HEK293 (cell line): ENCODE results near the gene MAPRE2.

ENCODE experiments used
- CTCF ChIA-PET: fragments of 350-600 bp; formaldehyde crosslinking; extraction: SDS; loops from one replicate; lab custom pipeline; 2021; ENCODE audit warnings: antibody characterized with exemption; lab: Yijun Ruan, JAX
- POLR2A ChIA-PET: fragments of 300-600 bp; formaldehyde crosslinking; extraction: SDS; loops from one replicate; lab custom pipeline; 2020; ENCODE audit warnings: antibody characterized with exemption, inconsistent platforms; lab: Yijun Ruan, JAX
- H3K27ac ChIP-seq: fragments of 200-500 bp; sonication (Bioruptor generic); 2 replicates; pipeline ENCODE4 v1.5.1; 2014; ENCODE audit warnings: low read depth, low read length, control low read depth, inconsistent platforms; ENCODE audit errors: extremely low read depth
- H3K36me3 ChIP-seq, 2 experiments: fragments of 200-500 bp in 1 of 2; sonication (Bioruptor generic) in 1 of 2; 1 replicate in 1 of 2; 2 replicates in 1 of 2; pipeline ENCODE4 v1.5.1; 2014 to 2017; ENCODE audit warnings: inconsistent platforms in 2 of 2, low read length in 2 of 2; ENCODE audit not compliant: control insufficient read depth in 2 of 2, insufficient read depth in 1 of 2
- H3K4me1 ChIP-seq: fragments of 200-500 bp; sonication (Bioruptor generic); 2 replicates; pipeline ENCODE4 v1.5.1; 2014; ENCODE audit warnings: mild to moderate bottlenecking, low read length, inconsistent platforms; ENCODE audit not compliant: control insufficient read depth, insufficient read depth
- H3K4me3 ChIP-seq: 2 replicates; pipeline ENCODE4 v1.5.1; 2011; ENCODE audit warnings: low read depth, mild to moderate bottlenecking, control low read depth, low read length, moderate library complexity
- H3K9me3 ChIP-seq: fragments of 200-500 bp; sonication (Bioruptor generic); 2 replicates; pipeline ENCODE4 v1.5.1; 2014; ENCODE audit warnings: low read depth, low read length, inconsistent platforms; ENCODE audit not compliant: control insufficient read depth, insufficient read depth
- GLIS2 ChIP-seq: fragments of 450-650 bp; formaldehyde crosslinking; IDR thresholded peaks from 2 replicates; pipeline ENCODE4 v1.5.1; 2016; ENCODE audit warnings: missing biosample characterization, missing genetic modification characterization
- SALL2 ChIP-seq: fragments of 450-650 bp; formaldehyde crosslinking; IDR thresholded peaks from 2 replicates; pipeline ENCODE4 v1.5.0; 2017; ENCODE audit warnings: missing biosample characterization, mild to moderate bottlenecking, missing genetic modification characterization, borderline replicate concordance
- TRIM28 ChIP-seq: IDR thresholded peaks from 2 replicates; pipeline ENCODE4 v1.6.1; 2011; ENCODE audit warnings: low read length, control low read depth, borderline replicate concordance
- YY1 ChIP-seq: fragments of 450-650 bp; formaldehyde crosslinking; IDR thresholded peaks from 2 replicates; pipeline ENCODE4 v1.5.1; 2018; ENCODE audit warnings: missing biosample characterization, missing genetic modification characterization
- ZIC2 ChIP-seq: fragments of 450-650 bp; formaldehyde crosslinking; IDR thresholded peaks from 2 replicates; pipeline ENCODE4 v1.5.1; 2016; ENCODE audit warnings: missing biosample characterization, missing genetic modification characterization
- ZNF114 ChIP-seq: fragments of 450-650 bp; formaldehyde crosslinking; IDR thresholded peaks from 2 replicates; pipeline ENCODE4 v1.5.0; 2017; ENCODE audit warnings: missing biosample characterization, missing genetic modification characterization
- ZNF121 ChIP-seq: fragments of 450-650 bp; formaldehyde crosslinking; IDR thresholded peaks from 2 replicates; pipeline ENCODE4 v1.5.1; 2016; ENCODE audit warnings: missing biosample characterization, missing genetic modification characterization
- ZNF132 ChIP-seq: fragments of 450-650 bp; formaldehyde crosslinking; IDR thresholded peaks from 2 replicates; pipeline ENCODE4 v1.5.1; 2017; ENCODE audit warnings: missing biosample characterization, missing genetic modification characterization, borderline replicate concordance
- ZNF146 ChIP-seq: fragments of 450-650 bp; formaldehyde crosslinking; IDR thresholded peaks from 2 replicates; pipeline ENCODE4 v1.5.1; 2016; ENCODE audit warnings: missing biosample characterization, missing genetic modification characterization
- ZNF214 ChIP-seq: fragments of 450-650 bp; formaldehyde crosslinking; IDR thresholded peaks from 2 replicates; pipeline ENCODE4 v1.5.1; 2017; ENCODE audit warnings: missing biosample characterization, mild to moderate bottlenecking, missing genetic modification characterization, borderline replicate concordance
- ZNF223 ChIP-seq: fragments of 450-650 bp; formaldehyde crosslinking; IDR thresholded peaks from 2 replicates; pipeline ENCODE4 v1.5.1; 2016; ENCODE audit warnings: missing biosample characterization, missing genetic modification characterization
- ZNF529 ChIP-seq: fragments of 450-650 bp; formaldehyde crosslinking; IDR thresholded peaks from 2 replicates; pipeline ENCODE4 v1.5.1; 2017; ENCODE audit warnings: missing genetic modification characterization, missing biosample characterization; ENCODE audit not compliant: insufficient replicate concordance
- ZNF549 ChIP-seq: fragments of 450-650 bp; IDR thresholded peaks from 2 replicates; pipeline ENCODE4 v1.5.1; 2018; ENCODE audit warnings: missing biosample characterization, missing genetic modification characterization, mild to moderate bottlenecking, inconsistent platforms, moderate library complexity
- ZNF585B ChIP-seq: fragments of 450-650 bp; formaldehyde crosslinking; IDR thresholded peaks from 2 replicates; pipeline ENCODE4 v1.5.1; 2016; ENCODE audit warnings: missing biosample characterization, missing genetic modification characterization
- ZNF629 ChIP-seq: fragments of 450-650 bp; formaldehyde crosslinking; IDR thresholded peaks from 2 replicates; pipeline ENCODE4 v1.5.1; 2017; ENCODE audit warnings: missing biosample characterization, missing genetic modification characterization
- ZNF654 ChIP-seq: fragments of 450-650 bp; formaldehyde crosslinking; IDR thresholded peaks from 2 replicates; pipeline ENCODE4 v1.5.1; 2016; ENCODE audit warnings: low read depth, missing biosample characterization, missing genetic modification characterization
- ZNF660 ChIP-seq: fragments of 450-650 bp; IDR thresholded peaks from 2 replicates; pipeline ENCODE4 v1.5.1; 2018; ENCODE audit warnings: missing biosample characterization, mild to moderate bottlenecking, missing genetic modification characterization
- ZSCAN16 ChIP-seq: fragments of 450-650 bp; formaldehyde crosslinking; IDR thresholded peaks from 2 replicates; pipeline ENCODE4 v1.5.1; 2016; ENCODE audit warnings: missing biosample characterization, missing genetic modification characterization
- ZSCAN4 ChIP-seq: fragments of 450-650 bp; formaldehyde crosslinking; IDR thresholded peaks from 2 replicates; pipeline ENCODE4 v1.5.1; 2017; ENCODE audit warnings: missing biosample characterization, missing genetic modification characterization
- TF ChIP-seq, protein P1 (sequence below): fragments of 450-650 bp; formaldehyde crosslinking; IDR thresholded peaks from 2 replicates; pipeline ENCODE4 v1.5.1; 2016; ENCODE audit warnings: missing biosample characterization, missing genetic modification characterization
- TF ChIP-seq, protein P2 (sequence below): fragments of 450-650 bp; formaldehyde crosslinking; IDR thresholded peaks from 2 replicates; pipeline ENCODE4 v1.5.1; 2016; ENCODE audit warnings: missing biosample characterization, missing genetic modification characterization

The MAPRE2 gene

GRCh38 chr18:35122586-35123224, 81.5 kb downstream of the MAPRE2 start:
- ChIA-PET POLR2A (no interaction called here), CTCF (interaction anchor here (1.2 kb wide), 1 partner anchor 10 kb away, joined by 3 read pairs; no protein-coding TSS in a partner anchor)
- no peak overlapping the region for H3K27ac ChIP-seq

DNA sequence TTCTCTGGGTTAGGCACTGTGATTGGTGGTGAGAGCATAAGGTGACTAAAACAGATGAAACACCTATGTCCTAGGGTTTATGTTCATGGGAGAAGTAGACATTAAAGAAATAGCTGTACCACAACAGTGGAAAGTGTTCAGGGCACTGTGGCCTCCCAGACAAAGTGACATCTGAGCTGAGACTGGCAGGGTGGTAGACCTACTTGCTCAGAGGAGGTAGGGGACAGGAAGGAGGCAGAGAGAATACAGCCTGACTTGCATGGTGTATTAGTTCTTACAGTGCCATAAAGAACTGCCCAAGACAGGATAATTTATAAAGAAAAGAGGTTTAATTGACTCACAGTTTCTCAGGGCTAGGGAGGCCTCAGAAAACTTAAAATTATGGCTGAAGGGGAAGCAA, 82.6 kb downstream of the MAPRE2 start:
- no peak overlapping the region for H3K4me3 ChIP-seq
- H3K36me3 ChIP-seq, result peaks cover 0 to 18% of the 10 kb centered on the region in 2 experiments; a peak in 1 of 3 replicates
- H3K9me3 ChIP-seq, result no peaks in the 10 kb centered on the region
- H3K4me1 ChIP-seq, result no peaks in the 10 kb centered on the region
- CTCF ChIA-PET, result interaction anchor here (0.9 to 2.0 kb wide), 2 partner anchors 9 to 20 kb away, joined by 4 read pairs; no protein-coding TSS in a partner anchor
- POLR2A ChIA-PET, result no interaction called here
- no peak overlapping the region for H3K27ac ChIP-seq
- TF ChIP-seq ZNF214 (tag by site-specific recombination) (no peak), ZNF654 (no peak), ZNF529 (tag by site-specific recombination) (no peak), GLIS2 (tag by site-specific recombination) (no peak), ZNF132 (tag by site-specific recombination) (no peak), ZNF629 (tag by site-specific recombination) (no peak), ZNF585B (tag by site-specific recombination) (no peak), ZNF660 (no peak), ZNF223 (tag by site-specific recombination) (no peak), SALL2 (tag by site-specific recombination) (no peak), YY1 (tag by site-specific recombination) (no peak), TRIM28 (no peak), ZNF114 (tag by site-specific recombination) (no peak), ZNF146 (tag by site-specific recombination) (no peak), ZNF549 (tag by site-specific recombination) (no peak), ZSCAN4 (no peak)
- TF ChIP-seq, protein P1, sequence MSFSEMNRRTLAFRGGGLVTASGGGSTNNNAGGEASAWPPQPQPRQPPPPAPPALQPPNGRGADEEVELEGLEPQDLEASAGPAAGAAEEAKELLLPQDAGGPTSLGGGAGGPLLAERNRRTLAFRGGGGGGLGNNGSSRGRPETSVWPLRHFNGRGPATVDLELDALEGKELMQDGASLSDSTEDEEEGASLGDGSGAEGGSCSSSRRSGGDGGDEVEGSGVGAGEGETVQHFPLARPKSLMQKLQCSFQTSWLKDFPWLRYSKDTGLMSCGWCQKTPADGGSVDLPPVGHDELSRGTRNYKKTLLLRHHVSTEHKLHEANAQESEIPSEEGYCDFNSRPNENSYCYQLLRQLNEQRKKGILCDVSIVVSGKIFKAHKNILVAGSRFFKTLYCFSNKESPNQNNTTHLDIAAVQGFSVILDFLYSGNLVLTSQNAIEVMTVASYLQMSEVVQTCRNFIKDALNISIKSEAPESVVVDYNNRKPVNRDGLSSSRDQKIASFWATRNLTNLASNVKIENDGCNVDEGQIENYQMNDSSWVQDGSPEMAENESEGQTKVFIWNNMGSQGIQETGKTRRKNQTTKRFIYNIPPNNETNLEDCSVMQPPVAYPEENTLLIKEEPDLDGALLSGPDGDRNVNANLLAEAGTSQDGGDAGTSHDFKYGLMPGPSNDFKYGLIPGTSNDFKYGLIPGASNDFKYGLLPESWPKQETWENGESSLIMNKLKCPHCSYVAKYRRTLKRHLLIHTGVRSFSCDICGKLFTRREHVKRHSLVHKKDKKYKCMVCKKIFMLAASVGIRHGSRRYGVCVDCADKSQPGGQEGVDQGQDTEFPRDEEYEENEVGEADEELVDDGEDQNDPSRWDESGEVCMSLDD, result no peak
- TF ChIP-seq, all 188 proteins: peak for 0

More at GRCh38 chr18:35122586-35123224, 81.5 kb downstream of the MAPRE2 start:
- Histone ChIP-seq H3K36me3 (peaks cover 0 to 10% of the 10 kb centered on the region in 2 experiments; a peak in 1 of 3 replicates), H3K4me3 (no peak overlapping the region), H3K4me1 (no peaks in the 10 kb centered on the region), H3K9me3 (no peaks in the 10 kb centered on the region)
- TF ChIP-seq ZSCAN16 (tag by site-specific recombination) (no peak), ZIC2 (tag by site-specific recombination) (0 out of 2 replicates have a peak, but pooled peaks have one; percentile 14), ZNF121 (tag by site-specific recombination) (no peak)
- TF ChIP-seq, protein P2, sequence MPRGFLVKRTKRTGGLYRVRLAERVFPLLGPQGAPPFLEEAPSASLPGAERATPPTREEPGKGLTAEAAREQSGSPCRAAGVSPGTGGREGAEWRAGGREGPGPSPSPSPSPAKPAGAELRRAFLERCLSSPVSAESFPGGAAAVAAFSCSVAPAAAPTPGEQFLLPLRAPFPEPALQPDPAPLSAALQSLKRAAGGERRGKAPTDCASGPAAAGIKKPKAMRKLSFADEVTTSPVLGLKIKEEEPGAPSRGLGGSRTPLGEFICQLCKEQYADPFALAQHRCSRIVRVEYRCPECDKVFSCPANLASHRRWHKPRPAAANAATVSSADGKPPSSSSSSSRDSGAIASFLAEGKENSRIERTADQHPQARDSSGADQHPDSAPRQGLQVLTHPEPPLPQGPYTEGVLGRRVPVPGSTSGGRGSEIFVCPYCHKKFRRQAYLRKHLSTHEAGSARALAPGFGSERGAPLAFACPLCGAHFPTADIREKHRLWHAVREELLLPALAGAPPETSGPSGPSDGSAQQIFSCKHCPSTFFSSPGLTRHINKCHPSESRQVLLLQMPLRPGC (tag by site-specific recombination), result no peak
